GM23248 (cell line): Measurements from ENCODE around the gene OR52E4. TPM values are rescaled to one million over a fixed set of nuclear protein-coding genes. Genes with fewer than 3 reads are reported as not detected.

ENCODE experiments used
- DNase-seq: peaks from one replicate; pipeline ENCODE4 v3.0.0-alpha.2; 2015
- H2AFZ ChIP-seq: fragments of 200-600 bp; sonication (generic); 2 replicates; pipeline ENCODE4 v1.6.1; 2016; ENCODE audit warnings: antibody characterized with exemption
- H3F3A ChIP-seq: fragments of 200-600 bp; sonication (generic); 2 replicates; pipeline ENCODE4 v1.6.1; 2016; ENCODE audit warnings: mild to moderate bottlenecking, antibody characterized with exemption, mixed run types; ENCODE audit not compliant: insufficient read depth
- H3K27ac ChIP-seq: fragments of 200-600 bp; sonication (generic); 2 replicates; pipeline ENCODE4 v1.5.1; 2016; ENCODE audit warnings: mild to moderate bottlenecking
- H3K27me3 ChIP-seq: fragments of 200-600 bp; sonication (generic); replicated peaks from 2 replicates; pipeline ENCODE4 v1.6.1; 2016; ENCODE audit warnings: mild to moderate bottlenecking; ENCODE audit not compliant: insufficient read depth
- H3K36me3 ChIP-seq: fragments of 200-600 bp; sonication (generic); 2 replicates; pipeline ENCODE4 v1.6.1; 2016; ENCODE audit warnings: low read depth, mild to moderate bottlenecking
- H3K4me1 ChIP-seq: fragments of 200-600 bp; sonication (generic); 2 replicates; pipeline ENCODE4 v1.6.1; 2016; ENCODE audit warnings: mild to moderate bottlenecking; ENCODE audit not compliant: insufficient read depth
- H3K4me2 ChIP-seq: fragments of 200-600 bp; sonication (generic); one replicate; pipeline ENCODE4 v1.6.1; 2016; ENCODE audit warnings: mild to moderate bottlenecking; ENCODE audit not compliant: unreplicated experiment
- H3K4me3 ChIP-seq: fragments of 200-600 bp; sonication (generic); 2 replicates; pipeline ENCODE4 v1.5.1; 2016; ENCODE audit warnings: mild to moderate bottlenecking
- H3K79me2 ChIP-seq: fragments of 200-600 bp; sonication (generic); 2 replicates; pipeline ENCODE4 v1.6.1; 2016; ENCODE audit warnings: mild to moderate bottlenecking; ENCODE audit not compliant: insufficient read depth
- H3K9ac ChIP-seq: fragments of 200-600 bp; sonication (generic); 2 replicates; pipeline ENCODE4 v1.6.1; 2016; ENCODE audit warnings: mild to moderate bottlenecking
- H3K9me2 ChIP-seq: fragments of 200-600 bp; sonication (generic); 2 replicates; pipeline ENCODE4 v1.6.1; 2016; ENCODE audit warnings: mixed run types, mild to moderate bottlenecking, moderate library complexity; ENCODE audit not compliant: insufficient read depth
- H3K9me3 ChIP-seq: fragments of 200-600 bp; sonication (generic); one replicate; pipeline ENCODE4 v1.6.1; 2017; ENCODE audit warnings: low read depth
- H4K20me1 ChIP-seq: fragments of 200-600 bp; sonication (generic); 2 replicates; pipeline ENCODE4 v1.6.0; 2016; ENCODE audit not compliant: insufficient read depth
- EZH2 ChIP-seq: fragments of 200-600 bp; sonication (generic); IDR thresholded peaks from 2 replicates; pipeline ENCODE4 v1.6.1; 2018; ENCODE audit warnings: antibody characterized with exemption, mild to moderate bottlenecking; ENCODE audit not compliant: insufficient read depth, poor library complexity, severe bottlenecking
- EZH2phosphoT487 ChIP-seq: fragments of 200-600 bp; sonication (generic); IDR thresholded peaks from 2 replicates; pipeline ENCODE4 v1.6.1; 2018; ENCODE audit warnings: antibody characterized with exemption, moderate library complexity, mild to moderate bottlenecking, low read depth; ENCODE audit not compliant: insufficient read depth
- WGBS, 2 experiments: methylation state at CpG; one replicate each; pipeline ENCODE4 v1.1.6; 2015 to 2017; ENCODE audit warnings: low lambda C conversion rate in 2 of 2, low coverage in 1 of 2; ENCODE audit errors: missing lambda C conversion rate in 2 of 2; 5-methylcytosine and 5-hydroxymethylcytosine counted together
- in situ Hi-C: fragments of 300-500 bp; cut with MboI; formaldehyde crosslinking; loops from 2 replicates; pipeline ENCODE4 v1.15.0; 2020
- polyA plus RNA-seq: library from polyadenylated mRNA; unstranded; fragments of >200 nt; fragmentation: Nextera tagmentation; extraction: Ambion mirVana; gene quantifications from 2 replicates; pipeline ENCODE4 v1.2.1, GENCODE V29; 2016
- total RNA-seq: library from RNA; depleted of rRNA; stranded (reverse); fragments of >200 nt; shearing (Covaris generic); gene quantifications from 2 replicates; pipeline ENCODE4 v1.2.3, GENCODE V29; 2014

OR52E4 gene
- total and polyA plus RNA-seq, 2 experiments from 2014 or later: not detected

- no peak for TF ChIP-seq EZH2phosphoT487
- H3K36me3 ChIP-seq: no peaks in the 10 kb centered on the region
- in situ Hi-C loops: no loop called here
- H4K20me1 ChIP-seq: no peaks in the 10 kb centered on the region
- no peak overlapping the region for H2AFZ ChIP-seq
- no peak overlapping the region for H3K9ac ChIP-seq
- H3K4me2 ChIP-seq: no peak overlapping the region
- no peaks in the 10 kb centered on the region for H3K79me2 ChIP-seq
- no peak for DNase-seq
- H3K27ac ChIP-seq: no peak overlapping the region
- H3F3A ChIP-seq: no peaks in the 10 kb centered on the region
- no peaks in the 10 kb centered on the region for H3K9me2 ChIP-seq
- H3K27me3 ChIP-seq: no peaks in the 10 kb centered on the region
- no peaks in the 10 kb centered on the region for H3K9me3 ChIP-seq
- no peak overlapping the region for H3K4me3 ChIP-seq
- H3K4me1 ChIP-seq: no peaks in the 10 kb centered on the region
Measured at GRCh38 chr11:5923794-5924193, 43.4 kb downstream of the OR52E4 start.

GRCh38 chr11:5928271-5928670 is 47.8 kb downstream of the OR52E4 start:
- TF ChIP-seq EZH2 (no peak), EZH2phosphoT487 (no peak)
- H3K79me2 ChIP-seq: no peaks in the 10 kb centered on the region
- H3K9me2 ChIP-seq: no peaks in the 10 kb centered on the region
- no peaks in the 10 kb centered on the region for H3K4me1 ChIP-seq
- H3K27me3 ChIP-seq: no peaks in the 10 kb centered on the region
- H3K9ac ChIP-seq: no peak overlapping the region
- H3K9me3 ChIP-seq: no peaks in the 10 kb centered on the region
- H3K27ac ChIP-seq: no peak overlapping the region
- no peaks in the 10 kb centered on the region for H3K36me3 ChIP-seq
- no peak overlapping the region for H3K4me2 ChIP-seq
- DNase-seq: no peak
- no peak overlapping the region for H3K4me3 ChIP-seq
- in situ Hi-C loops: no loop called here
- WGBS, 2 experiments: 71 to 77% methylated on average over 14 to 17 of the region's 17 CpGs
- no peak overlapping the region for H2AFZ ChIP-seq
- no peaks in the 10 kb centered on the region for H4K20me1 ChIP-seq
- no peaks in the 10 kb centered on the region for H3F3A ChIP-seq

DNA sequence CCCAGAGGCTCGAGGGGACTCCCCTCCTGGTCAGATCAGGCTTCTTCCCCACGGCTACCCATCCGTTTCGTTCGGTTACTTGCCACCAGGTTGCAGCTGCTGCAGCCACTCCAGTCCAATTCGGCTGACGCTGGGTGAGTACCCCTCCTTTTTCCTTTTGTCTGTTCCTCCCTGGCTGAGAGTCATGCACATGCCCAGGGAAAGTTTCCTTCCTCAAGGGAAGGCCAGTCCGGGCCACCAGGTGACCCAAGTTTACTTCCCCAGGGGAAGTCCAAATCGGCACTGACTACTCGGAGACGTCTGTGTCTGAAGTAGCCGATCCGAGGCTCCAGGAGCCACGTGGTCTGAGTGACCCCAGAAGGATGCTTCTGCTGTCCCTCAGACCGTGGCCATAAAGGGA is 48.4 kb downstream of the OR52E4 start:
- Histone ChIP-seq H3K79me2 (no peaks in the 10 kb centered on the region), H3K4me3 (no peak overlapping the region), H3K36me3 (no peaks in the 10 kb centered on the region), H3K27ac (no peak overlapping the region), H3K4me2 (no peak overlapping the region), H3K9me2 (no peaks in the 10 kb centered on the region), H4K20me1 (no peaks in the 10 kb centered on the region), H3K27me3 (no peaks in the 10 kb centered on the region), H3K9ac (no peak overlapping the region), H2AFZ (no peak overlapping the region), H3K9me3 (no peaks in the 10 kb centered on the region), H3K4me1 (no peaks in the 10 kb centered on the region), H3F3A (no peaks in the 10 kb centered on the region)
- in situ Hi-C loops: no loop called here
- TF ChIP-seq EZH2 (no peak), EZH2phosphoT487 (no peak)
- 46 to 54% methylated on average over 15 of the region's 15 CpGs for WGBS, 2 experiments
- no peak for DNase-seq

DNA sequence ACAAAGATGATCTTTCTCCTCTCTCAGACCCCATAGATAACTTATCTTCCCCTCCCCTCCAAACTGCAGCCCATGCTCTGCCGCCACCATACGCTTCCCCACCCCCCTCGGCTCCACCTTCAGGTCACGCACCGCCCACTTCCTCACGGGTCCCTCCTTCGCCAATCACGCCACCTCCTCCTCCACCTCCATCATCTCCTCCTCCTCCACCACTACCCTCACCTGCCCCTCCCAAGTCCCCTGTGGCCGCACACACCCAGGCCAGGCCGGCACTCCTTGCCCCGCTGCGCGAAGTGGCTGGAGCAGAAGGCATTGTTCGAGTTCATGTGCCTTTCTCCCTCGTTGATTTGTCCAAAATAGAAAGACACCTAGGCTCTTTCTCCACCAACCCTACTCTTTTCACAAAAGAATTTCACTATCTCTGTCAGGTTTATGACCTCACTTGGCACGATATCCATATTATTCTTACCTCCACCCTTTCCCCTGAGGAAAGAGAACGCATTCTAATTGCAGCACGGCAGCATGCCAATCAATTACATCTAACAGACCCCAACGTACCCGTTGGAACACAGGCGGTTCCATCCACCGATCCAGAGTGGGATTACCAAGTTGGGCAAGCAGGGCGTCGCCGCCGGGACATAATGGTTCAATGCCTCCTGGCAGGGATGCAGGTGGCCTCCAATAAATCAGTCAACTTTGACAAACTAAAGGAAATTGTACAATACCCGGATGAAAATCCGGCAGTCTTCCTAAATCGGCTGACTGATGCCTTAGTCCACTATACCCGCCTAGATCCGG is 49.3 kb downstream of the OR52E4 start:
- no peaks in the 10 kb centered on the region for H3K9me2 ChIP-seq
- in situ Hi-C loops: no loop called here
- H3K79me2 ChIP-seq: no peaks in the 10 kb centered on the region
- no peaks in the 10 kb centered on the region for H3K9me3 ChIP-seq
- no peaks in the 10 kb centered on the region for H3F3A ChIP-seq
- no peaks in the 10 kb centered on the region for H4K20me1 ChIP-seq
- H3K4me2 ChIP-seq: no peak overlapping the region
- no peaks in the 10 kb centered on the region for H3K4me1 ChIP-seq
- no peak overlapping the region for H3K9ac ChIP-seq
- H2AFZ ChIP-seq: no peak overlapping the region
- H3K27ac ChIP-seq: no peak overlapping the region
- no peaks in the 10 kb centered on the region for H3K36me3 ChIP-seq
- H3K4me3 ChIP-seq: no peak overlapping the region
- TF ChIP-seq EZH2phosphoT487 (no peak), EZH2 (no peak)
- H3K27me3 ChIP-seq: no peaks in the 10 kb centered on the region
- DNase-seq: no peak
- WGBS, 2 experiments: 55 to 58% methylated on average over 31 of the region's 31 CpGs

DNA sequence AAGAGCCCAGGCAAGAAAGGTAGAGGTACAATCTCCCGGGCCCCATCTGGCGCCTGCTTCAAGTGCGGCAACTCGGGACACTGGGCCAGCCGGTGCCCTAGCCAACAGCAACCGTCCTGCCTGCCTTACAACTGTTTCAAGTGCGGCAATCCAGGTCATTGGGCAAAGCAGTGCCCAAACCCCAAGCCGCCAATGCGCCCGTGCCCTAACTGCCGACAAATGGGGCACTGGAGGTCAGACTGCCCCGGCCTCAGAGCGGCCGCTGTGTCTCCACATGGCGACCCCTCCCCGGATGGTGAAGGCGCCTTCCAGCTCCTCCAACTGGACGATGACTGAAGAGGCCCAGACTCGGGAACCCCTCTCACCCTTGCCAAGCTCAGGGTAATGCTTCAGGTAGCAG is 50.2 kb downstream of the OR52E4 start:
- no peak overlapping the region for H3K4me2 ChIP-seq
- H3K9me3 ChIP-seq: no peaks in the 10 kb centered on the region
- no peak overlapping the region for H2AFZ ChIP-seq
- H3K9ac ChIP-seq: no peak overlapping the region
- no peaks in the 10 kb centered on the region for H4K20me1 ChIP-seq
- no peaks in the 10 kb centered on the region for H3K9me2 ChIP-seq
- WGBS, 2 experiments: 57 to 58% methylated on average over 18 to 19 of the region's 19 CpGs
- no peaks in the 10 kb centered on the region for H3K4me1 ChIP-seq
- H3K27ac ChIP-seq: no peak overlapping the region
- no peak overlapping the region for H3K4me3 ChIP-seq
- no peaks in the 10 kb centered on the region for H3K79me2 ChIP-seq
- no peaks in the 10 kb centered on the region for H3K27me3 ChIP-seq
- H3K36me3 ChIP-seq: no peaks in the 10 kb centered on the region
- TF ChIP-seq EZH2 (no peak), EZH2phosphoT487 (no peak)
- DNase-seq: no peak
- in situ Hi-C loops: no loop called here
- H3F3A ChIP-seq: no peaks in the 10 kb centered on the region
